ENCODE results near the gene GTF2IRD1. TPM values are rescaled to one million over a fixed set of nuclear protein-coding genes. Genes with fewer than 3 reads are reported as not detected.

The GTF2IRD1 gene
- total and polyA plus RNA-seq, 2 experiments from 2014 or later: 28.7 to 37.1 TPM

DNA sequence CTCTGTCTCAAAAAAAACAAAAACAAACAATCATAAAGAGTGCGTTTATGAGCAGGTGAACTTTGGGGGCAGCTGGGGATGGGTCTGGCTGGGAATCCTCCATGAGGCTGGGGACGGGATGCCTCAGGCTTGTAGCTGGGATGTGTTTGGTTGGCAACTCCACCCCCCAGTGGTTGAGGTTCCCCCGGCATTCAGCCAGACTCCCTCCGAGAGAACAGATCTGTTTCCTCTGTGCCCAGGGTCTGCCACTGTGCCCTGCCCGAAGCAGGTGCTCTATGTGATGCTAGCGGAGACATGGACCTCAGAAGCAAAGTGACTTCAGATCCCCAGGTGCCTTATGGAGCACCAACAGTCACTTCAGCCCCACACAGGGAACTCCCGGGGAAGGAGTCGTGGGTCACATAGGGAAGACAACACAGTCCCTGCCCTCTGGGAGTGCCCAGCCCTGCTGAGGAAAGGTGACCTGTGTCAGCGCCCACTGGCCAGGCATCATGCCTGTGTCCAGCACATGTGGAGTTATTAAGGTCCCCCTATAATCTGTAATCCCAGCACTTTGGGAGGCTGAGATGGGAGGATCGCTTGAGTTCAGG, 29.3 kb upstream of the GTF2IRD1 start:
- H3K4me3 Mint-ChIP-seq: no peak overlapping the region
- no peak overlapping the region for H3K4me3 ChIP-seq
- no peak overlapping the region for H3K27ac ChIP-seq (ENCODE audit: low read depth)
- ATAC-seq (no peak), DNase-seq (ENCODE audit: low spot score) (no peak)
- no peaks in the 10 kb centered on the region for H3K79me2 ChIP-seq (replicated peaks; ENCODE audit: insufficient read depth)
- H3K9me3 Mint-ChIP-seq: no peaks in the 10 kb centered on the region
- no peak overlapping the region for H3K27ac Mint-ChIP-seq
- H3K27me3 Mint-ChIP-seq (ENCODE audit: insufficient read depth, low read depth, poor library complexity): peaks cover 14% of the 10 kb centered on the region
- peaks cover 7% of the 10 kb centered on the region; the same call in 1 of the 2 replicates for H3K4me1 ChIP-seq (ENCODE audit: insufficient read depth)
- H3F3A ChIP-seq (replicated peaks; ENCODE audit: low read depth): peaks cover 5% of the 10 kb centered on the region; the same call in 1 of the 2 replicates
- H2AFZ ChIP-seq: no peak overlapping the region
- no peaks in the 10 kb centered on the region for H4K20me1 ChIP-seq (replicated peaks; ENCODE audit: insufficient read depth)
- H3K9me2 ChIP-seq (ENCODE audit: insufficient read depth): no peaks in the 10 kb centered on the region
- no peaks in the 10 kb centered on the region for H3K27me3 ChIP-seq (ENCODE audit: insufficient read depth)
- H3K36me3 Mint-ChIP-seq (ENCODE audit: low read depth): no peaks in the 10 kb centered on the region; the same call in 2 of the 3 replicates
- H3K4me1 Mint-ChIP-seq: peaks cover 9% of the 10 kb centered on the region
- H3K36me3 ChIP-seq (ENCODE audit: insufficient read depth): no peaks in the 10 kb centered on the region
- H3K4me2 ChIP-seq: no peak overlapping the region
- no peak for TF ChIP-seq EZH2phosphoT487 (IDR thresholded peaks at IDR 0.05; ENCODE audit: unreplicated experiment)
- no peak for TF ChIP-seq EZH2 (IDR thresholded peaks at IDR 0.05; ENCODE audit: low read depth, unreplicated experiment)
- no peak for TF ChIP-seq ZNF114 (CRISPR knock-in tag; IDR thresholded peaks at IDR 0.05)
- TF ChIP-seq, protein P1, sequence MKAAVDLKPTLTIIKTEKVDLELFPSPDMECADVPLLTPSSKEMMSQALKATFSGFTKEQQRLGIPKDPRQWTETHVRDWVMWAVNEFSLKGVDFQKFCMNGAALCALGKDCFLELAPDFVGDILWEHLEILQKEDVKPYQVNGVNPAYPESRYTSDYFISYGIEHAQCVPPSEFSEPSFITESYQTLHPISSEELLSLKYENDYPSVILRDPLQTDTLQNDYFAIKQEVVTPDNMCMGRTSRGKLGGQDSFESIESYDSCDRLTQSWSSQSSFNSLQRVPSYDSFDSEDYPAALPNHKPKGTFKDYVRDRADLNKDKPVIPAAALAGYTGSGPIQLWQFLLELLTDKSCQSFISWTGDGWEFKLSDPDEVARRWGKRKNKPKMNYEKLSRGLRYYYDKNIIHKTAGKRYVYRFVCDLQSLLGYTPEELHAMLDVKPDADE (IDR thresholded peaks at IDR 0.05): no peak
- no peak for TF ChIP-seq JUNB (IDR thresholded peaks at IDR 0.05; ENCODE audit: unreplicated experiment)
- TF ChIP-seq STAT1 (IDR thresholded peaks at IDR 0.05; ENCODE audit: unreplicated experiment): no peak
- TF ChIP-seq POLR2AphosphoS5 (IDR thresholded peaks at IDR 0.05; ENCODE audit: low read depth): no peak
- TF ChIP-seq, protein P2, sequence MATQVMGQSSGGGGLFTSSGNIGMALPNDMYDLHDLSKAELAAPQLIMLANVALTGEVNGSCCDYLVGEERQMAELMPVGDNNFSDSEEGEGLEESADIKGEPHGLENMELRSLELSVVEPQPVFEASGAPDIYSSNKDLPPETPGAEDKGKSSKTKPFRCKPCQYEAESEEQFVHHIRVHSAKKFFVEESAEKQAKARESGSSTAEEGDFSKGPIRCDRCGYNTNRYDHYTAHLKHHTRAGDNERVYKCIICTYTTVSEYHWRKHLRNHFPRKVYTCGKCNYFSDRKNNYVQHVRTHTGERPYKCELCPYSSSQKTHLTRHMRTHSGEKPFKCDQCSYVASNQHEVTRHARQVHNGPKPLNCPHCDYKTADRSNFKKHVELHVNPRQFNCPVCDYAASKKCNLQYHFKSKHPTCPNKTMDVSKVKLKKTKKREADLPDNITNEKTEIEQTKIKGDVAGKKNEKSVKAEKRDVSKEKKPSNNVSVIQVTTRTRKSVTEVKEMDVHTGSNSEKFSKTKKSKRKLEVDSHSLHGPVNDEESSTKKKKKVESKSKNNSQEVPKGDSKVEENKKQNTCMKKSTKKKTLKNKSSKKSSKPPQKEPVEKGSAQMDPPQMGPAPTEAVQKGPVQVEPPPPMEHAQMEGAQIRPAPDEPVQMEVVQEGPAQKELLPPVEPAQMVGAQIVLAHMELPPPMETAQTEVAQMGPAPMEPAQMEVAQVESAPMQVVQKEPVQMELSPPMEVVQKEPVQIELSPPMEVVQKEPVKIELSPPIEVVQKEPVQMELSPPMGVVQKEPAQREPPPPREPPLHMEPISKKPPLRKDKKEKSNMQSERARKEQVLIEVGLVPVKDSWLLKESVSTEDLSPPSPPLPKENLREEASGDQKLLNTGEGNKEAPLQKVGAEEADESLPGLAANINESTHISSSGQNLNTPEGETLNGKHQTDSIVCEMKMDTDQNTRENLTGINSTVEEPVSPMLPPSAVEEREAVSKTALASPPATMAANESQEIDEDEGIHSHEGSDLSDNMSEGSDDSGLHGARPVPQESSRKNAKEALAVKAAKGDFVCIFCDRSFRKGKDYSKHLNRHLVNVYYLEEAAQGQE (IDR thresholded peaks at IDR 0.05; ENCODE audit: unreplicated experiment): no peak
- no peak for TF ChIP-seq NANOG (IDR thresholded peaks at IDR 0.05; ENCODE audit: borderline replicate concordance)
- TF ChIP-seq, protein P3, sequence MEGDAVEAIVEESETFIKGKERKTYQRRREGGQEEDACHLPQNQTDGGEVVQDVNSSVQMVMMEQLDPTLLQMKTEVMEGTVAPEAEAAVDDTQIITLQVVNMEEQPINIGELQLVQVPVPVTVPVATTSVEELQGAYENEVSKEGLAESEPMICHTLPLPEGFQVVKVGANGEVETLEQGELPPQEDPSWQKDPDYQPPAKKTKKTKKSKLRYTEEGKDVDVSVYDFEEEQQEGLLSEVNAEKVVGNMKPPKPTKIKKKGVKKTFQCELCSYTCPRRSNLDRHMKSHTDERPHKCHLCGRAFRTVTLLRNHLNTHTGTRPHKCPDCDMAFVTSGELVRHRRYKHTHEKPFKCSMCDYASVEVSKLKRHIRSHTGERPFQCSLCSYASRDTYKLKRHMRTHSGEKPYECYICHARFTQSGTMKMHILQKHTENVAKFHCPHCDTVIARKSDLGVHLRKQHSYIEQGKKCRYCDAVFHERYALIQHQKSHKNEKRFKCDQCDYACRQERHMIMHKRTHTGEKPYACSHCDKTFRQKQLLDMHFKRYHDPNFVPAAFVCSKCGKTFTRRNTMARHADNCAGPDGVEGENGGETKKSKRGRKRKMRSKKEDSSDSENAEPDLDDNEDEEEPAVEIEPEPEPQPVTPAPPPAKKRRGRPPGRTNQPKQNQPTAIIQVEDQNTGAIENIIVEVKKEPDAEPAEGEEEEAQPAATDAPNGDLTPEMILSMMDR (conservative IDR thresholded peaks at IDR 0.05; ENCODE audit: low read depth in 2 of 2): no peak
- TF ChIP-seq, protein P4, sequence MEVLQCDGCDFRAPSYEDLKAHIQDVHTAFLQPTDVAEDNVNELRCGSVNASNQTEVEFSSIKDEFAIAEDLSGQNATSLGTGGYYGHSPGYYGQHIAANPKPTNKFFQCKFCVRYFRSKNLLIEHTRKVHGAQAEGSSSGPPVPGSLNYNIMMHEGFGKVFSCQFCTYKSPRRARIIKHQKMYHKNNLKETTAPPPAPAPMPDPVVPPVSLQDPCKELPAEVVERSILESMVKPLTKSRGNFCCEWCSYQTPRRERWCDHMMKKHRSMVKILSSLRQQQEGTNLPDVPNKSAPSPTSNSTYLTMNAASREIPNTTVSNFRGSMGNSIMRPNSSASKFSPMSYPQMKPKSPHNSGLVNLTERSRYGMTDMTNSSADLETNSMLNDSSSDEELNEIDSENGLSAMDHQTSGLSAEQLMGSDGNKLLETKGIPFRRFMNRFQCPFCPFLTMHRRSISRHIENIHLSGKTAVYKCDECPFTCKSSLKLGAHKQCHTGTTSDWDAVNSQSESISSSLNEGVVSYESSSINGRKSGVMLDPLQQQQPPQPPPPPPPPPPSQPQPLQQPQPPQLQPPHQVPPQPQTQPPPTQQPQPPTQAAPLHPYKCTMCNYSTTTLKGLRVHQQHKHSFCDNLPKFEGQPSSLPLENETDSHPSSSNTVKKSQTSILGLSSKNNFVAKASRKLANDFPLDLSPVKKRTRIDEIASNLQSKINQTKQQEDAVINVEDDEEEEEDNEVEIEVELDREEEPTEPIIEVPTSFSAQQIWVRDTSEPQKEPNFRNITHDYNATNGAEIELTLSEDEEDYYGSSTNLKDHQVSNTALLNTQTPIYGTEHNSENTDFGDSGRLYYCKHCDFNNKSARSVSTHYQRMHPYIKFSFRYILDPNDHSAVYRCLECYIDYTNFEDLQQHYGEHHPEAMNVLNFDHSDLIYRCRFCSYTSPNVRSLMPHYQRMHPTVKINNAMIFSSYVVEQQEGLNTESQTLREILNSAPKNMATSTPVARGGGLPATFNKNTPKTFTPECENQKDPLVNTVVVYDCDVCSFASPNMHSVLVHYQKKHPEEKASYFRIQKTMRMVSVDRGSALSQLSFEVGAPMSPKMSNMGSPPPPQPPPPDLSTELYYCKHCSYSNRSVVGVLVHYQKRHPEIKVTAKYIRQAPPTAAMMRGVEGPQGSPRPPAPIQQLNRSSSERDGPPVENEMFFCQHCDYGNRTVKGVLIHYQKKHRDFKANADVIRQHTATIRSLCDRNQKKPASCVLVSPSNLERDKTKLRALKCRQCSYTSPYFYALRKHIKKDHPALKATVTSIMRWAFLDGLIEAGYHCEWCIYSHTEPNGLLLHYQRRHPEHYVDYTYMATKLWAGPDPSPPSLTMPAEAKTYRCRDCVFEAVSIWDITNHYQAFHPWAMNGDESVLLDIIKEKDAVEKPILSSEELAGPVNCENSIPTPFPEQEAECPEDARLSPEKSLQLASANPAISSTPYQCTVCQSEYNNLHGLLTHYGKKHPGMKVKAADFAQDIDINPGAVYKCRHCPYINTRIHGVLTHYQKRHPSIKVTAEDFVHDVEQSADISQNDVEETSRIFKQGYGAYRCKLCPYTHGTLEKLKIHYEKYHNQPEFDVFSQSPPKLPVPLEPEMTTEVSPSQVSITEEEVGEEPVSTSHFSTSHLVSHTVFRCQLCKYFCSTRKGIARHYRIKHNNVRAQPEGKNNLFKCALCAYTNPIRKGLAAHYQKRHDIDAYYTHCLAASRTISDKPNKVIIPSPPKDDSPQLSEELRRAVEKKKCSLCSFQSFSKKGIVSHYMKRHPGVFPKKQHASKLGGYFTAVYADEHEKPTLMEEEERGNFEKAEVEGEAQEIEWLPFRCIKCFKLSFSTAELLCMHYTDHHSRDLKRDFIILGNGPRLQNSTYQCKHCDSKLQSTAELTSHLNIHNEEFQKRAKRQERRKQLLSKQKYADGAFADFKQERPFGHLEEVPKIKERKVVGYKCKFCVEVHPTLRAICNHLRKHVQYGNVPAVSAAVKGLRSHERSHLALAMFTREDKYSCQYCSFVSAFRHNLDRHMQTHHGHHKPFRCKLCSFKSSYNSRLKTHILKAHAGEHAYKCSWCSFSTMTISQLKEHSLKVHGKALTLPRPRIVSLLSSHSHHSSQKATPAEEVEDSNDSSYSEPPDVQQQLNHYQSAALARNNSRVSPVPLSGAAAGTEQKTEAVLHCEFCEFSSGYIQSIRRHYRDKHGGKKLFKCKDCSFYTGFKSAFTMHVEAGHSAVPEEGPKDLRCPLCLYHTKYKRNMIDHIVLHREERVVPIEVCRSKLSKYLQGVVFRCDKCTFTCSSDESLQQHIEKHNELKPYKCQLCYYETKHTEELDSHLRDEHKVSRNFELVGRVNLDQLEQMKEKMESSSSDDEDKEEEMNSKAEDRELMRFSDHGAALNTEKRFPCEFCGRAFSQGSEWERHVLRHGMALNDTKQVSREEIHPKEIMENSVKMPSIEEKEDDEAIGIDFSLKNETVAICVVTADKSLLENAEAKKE (CRISPR knock-in tag; IDR thresholded peaks at IDR 0.05): no peak
- no peak for TF ChIP-seq ZNF331 (CRISPR knock-in tag; IDR thresholded peaks at IDR 0.05; ENCODE audit: low read depth)
- TF ChIP-seq CREB1 (CRISPR knock-in tag; IDR thresholded peaks at IDR 0.05; ENCODE audit: low read depth): no peak
